HepG2 (cell line): ENCODE results near the gene NFYB. TPM values are rescaled to one million over a fixed set of nuclear protein-coding genes. Genes with fewer than 3 reads are reported as not detected.

Experiments used
- ATAC-seq: fragments of 200-7000 bp; cut with Tn5 transposase; 3 replicates; pipeline ENCODE4 v1.9.1; 2020; ENCODE audit warnings: mild to moderate bottlenecking, moderate library complexity
- BruUV-seq: library from RNA; stranded (reverse); fragments of 400-500 nt; replicated peaks from 2 replicates; lab custom pipeline; 2021; lab: Mats Ljungman, UMichigan
- CTCF ChIA-PET: fragments of 300-600 bp; formaldehyde crosslinking; extraction: SDS; loops from one replicate; lab custom pipeline; 2021; ENCODE audit warnings: low total read pairs, inconsistent platforms, low intra/inter-chr PET ratio; lab: Yijun Ruan, JAX
- POLR2A ChIA-PET: fragments of 350-600 bp; sonication (Branson Sonifier 250); formaldehyde crosslinking; loops from one replicate; lab custom pipeline; 2020; ENCODE audit warnings: antibody characterized with exemption, inconsistent platforms; lab: Yijun Ruan, JAX
- DNase-seq: peaks from one replicate; pipeline ENCODE4 v3.0.0-alpha.2; 2015; ENCODE audit warnings: low spot score
- FAIRE-seq: peaks from 3 replicates; lab custom pipeline; 2011; peaks lifted over from hg19 to GRCh38; lab: Jason Lieb, UNC
- H2AFZ ChIP-seq: one replicate; pipeline ENCODE4 v1.6.1; 2011; ENCODE audit warnings: low read length, inconsistent platforms
- H3K27ac ChIP-seq: fragments of 300-600 bp; 3 replicates; pipeline ENCODE4 v1.8.0; 2011; ENCODE audit warnings: mixed run types, mild to moderate bottlenecking, mixed read lengths, low read length, inconsistent platforms; ENCODE audit not compliant: insufficient read depth; ENCODE audit errors: extremely low read length
- H3K27me3 ChIP-seq, 2 experiments: fragments of 200-600 bp in 1 of 2; 2 replicates in 1 of 2; 3 replicates in 1 of 2; pipeline versions ENCODE4 v1.6.0 to v1.8.0; 2011; ENCODE audit warnings: low read length in 2 of 2, mild to moderate bottlenecking in 2 of 2, moderate library complexity in 2 of 2, inconsistent platforms in 1 of 2; ENCODE audit not compliant: insufficient read depth in 2 of 2, control insufficient read depth in 1 of 2
- H3K36me3 ChIP-seq, 2 experiments: fragments of 200-600 bp in 1 of 2; replicated peaks in 1 of 2; 2 replicates in 1 of 2; 3 replicates in 1 of 2; pipeline versions ENCODE4 v1.5.1 to v1.8.0; 2011; ENCODE audit warnings: low read length in 2 of 2, inconsistent platforms in 1 of 2; ENCODE audit not compliant: insufficient read depth in 2 of 2, control insufficient read depth in 1 of 2
- H3K4me1 ChIP-seq: 2 replicates; pipeline ENCODE4 v1.5.1; 2012; ENCODE audit warnings: low read length, inconsistent platforms; ENCODE audit not compliant: insufficient read depth
- H3K4me2 ChIP-seq: 2 replicates; pipeline ENCODE4 v1.6.0; 2011; ENCODE audit warnings: low read depth, low read length, inconsistent platforms
- H3K4me3 ChIP-seq, 3 experiments: fragments of 200-600 bp in 1 of 3; sonication (generic), shearing (Covaris generic) in 1 of 3; replicated peaks in 1 of 3; 2 replicates each; pipeline ENCODE4 v1.5.1; 2011 to 2016; ENCODE audit warnings: low read length in 3 of 3, inconsistent platforms in 2 of 3, low read depth in 2 of 3, mild to moderate bottlenecking in 2 of 3, control low read depth in 1 of 3, mixed read lengths in 1 of 3; ENCODE audit not compliant: insufficient read depth in 1 of 3
- H3K79me2 ChIP-seq: one replicate; pipeline ENCODE4 v1.6.1; 2011; ENCODE audit warnings: low read length, inconsistent platforms; ENCODE audit not compliant: insufficient read depth
- H3K9ac ChIP-seq: 2 replicates; pipeline ENCODE4 v1.6.0; 2011; ENCODE audit warnings: mild to moderate bottlenecking, low read depth, low read length, inconsistent platforms; ENCODE audit not compliant: insufficient read depth
- H3K9me3 ChIP-seq: 2 replicates; pipeline ENCODE4 v1.5.1; 2012; ENCODE audit warnings: mild to moderate bottlenecking, low read length
- H4K20me1 ChIP-seq: 2 replicates; pipeline ENCODE4 v1.6.0; 2011; ENCODE audit warnings: inconsistent platforms, mild to moderate bottlenecking, low read length, moderate library complexity; ENCODE audit not compliant: insufficient read depth
- FOXJ3 ChIP-seq: sonication (generic); formaldehyde crosslinking; IDR thresholded peaks from 2 replicates; pipeline ENCODE4 v1.4.0; 2020; ENCODE audit warnings: missing genetic modification reagents, mild to moderate bottlenecking, borderline replicate concordance
- GATAD2A ChIP-seq: IDR thresholded peaks from 2 replicates; pipeline ENCODE4 v1.6.1; 2016
- JARID2 ChIP-seq: sonication (generic); formaldehyde crosslinking; IDR thresholded peaks from 2 replicates; pipeline ENCODE4 v1.8.1; 2023; ENCODE audit warnings: missing genetic modification reagents, inconsistent platforms; ENCODE audit not compliant: insufficient replicate concordance
- PBX3 ChIP-seq: sonication (generic); formaldehyde crosslinking; IDR thresholded peaks from 2 replicates; pipeline ENCODE4 v1.8.1; 2023; ENCODE audit warnings: missing genetic modification reagents, inconsistent platforms, borderline replicate concordance
- SOX5 ChIP-seq: IDR thresholded peaks from 2 replicates; pipeline ENCODE4 v1.6.1; 2016; ENCODE audit warnings: borderline replicate concordance
- XRCC5 ChIP-seq: fragments of 200-400 bp; formaldehyde crosslinking; optimal IDR thresholded peaks from 2 replicates; pipeline ENCODE3; 2017; ENCODE audit warnings: mild to moderate bottlenecking, low read length
- ZNF17 ChIP-seq: sonication (generic); formaldehyde crosslinking; IDR thresholded peaks from 2 replicates; pipeline ENCODE4 v1.5.0; 2020; ENCODE audit warnings: mild to moderate bottlenecking, missing genetic modification reagents
- ZNF281 ChIP-seq: sonication (generic); formaldehyde crosslinking; IDR thresholded peaks from 2 replicates; pipeline ENCODE4 v1.4.0; 2020; ENCODE audit warnings: missing genetic modification reagents, borderline replicate concordance
- WGBS: methylation state at CpG from one replicate; pipeline ENCODE4 v1.1.6; 2017; ENCODE audit warnings: low lambda C conversion rate; 5-methylcytosine and 5-hydroxymethylcytosine counted together
- in situ Hi-C: cut with HindIII; loops from 2 replicates; pipeline ENCODE4 v1.10.0; 2017; ENCODE audit warnings: low pct_unique_long_range_greater_than_20kb; ENCODE audit not compliant: extremely low pct_ligation_motif_present
- intact Hi-C: fragments of 100-400 bp; cut with micrococcal nuclease; formaldehyde crosslinking; loops from one replicate; pipeline ENCODE4 v1.10.0; 2022; ENCODE audit not compliant: unreplicated experiment
- polyA plus RNA-seq, 8 experiments: library from polyadenylated mRNA; depleted of rRNA in 3 of 8; stranded (reverse) in 7 of 8; unstranded in 1 of 8; fragments of >200 nt; fragmentation: Illumina TruSeq in 4 of 8; extraction: Trizol in 4 of 8; gene quantifications; 2 replicates each; pipeline versions ENCODE4 v1.2.1 to v1.2.3, GENCODE V29; 2011 to 2016; ENCODE audit warnings: low read depth in 4 of 8, missing spikeins in 1 of 8, mixed read lengths in 1 of 8; ENCODE audit not compliant: insufficient read depth in 1 of 8
- total RNA-seq, 5 experiments: library from RNA; depleted of rRNA; stranded (reverse); fragments of >200 nt; fragmentation: Illumina TruSeq; extraction: Trizol; gene quantifications; 2 replicates each; pipeline ENCODE4 v1.2.3, GENCODE V29; 2016; ENCODE audit warnings: low read depth in 1 of 5

Gene NFYB
- total and polyA plus RNA-seq, 2 of the 13 experiments (the other 11 are each of a cell fraction or from before 2014, with no cell fraction given): 18.7 to 36.6 TPM

GRCh38 chr12:104090685-104091084, 47.3 kb downstream of the NFYB start:
- no peak overlapping the region for H2AFZ ChIP-seq
- no peaks in the 10 kb centered on the region for H4K20me1 ChIP-seq
- ChIA-PET POLR2A (no interaction called here), CTCF (no interaction called here)
- H3K4me1 ChIP-seq: no peaks in the 10 kb centered on the region
- no peak overlapping the region for H3K4me2 ChIP-seq
- H3K79me2 ChIP-seq: no peaks in the 10 kb centered on the region
- intact Hi-C loops: no loop called here
- no peak overlapping the region for H3K4me3 ChIP-seq
- no peak overlapping the region for H3K9ac ChIP-seq
- WGBS: 94% methylated on average over 1 of the region's 1 CpG
- TF ChIP-seq FOXJ3 (CRISPR knock-in tag) (no peak), SOX5 (no peak), PBX3 (CRISPR knock-in tag) (no peak), JARID2 (CRISPR knock-in tag) (no peak), GATAD2A (CRISPR knock-in tag) (no peak), ZNF17 (CRISPR knock-in tag) (no peak), XRCC5 (no peak), ZNF281 (CRISPR knock-in tag) (no peak)
- DNase-seq (no peak), FAIRE-seq (peak; percentile 4), ATAC-seq (no peak)
- H3K9me3 ChIP-seq: no peaks in the 10 kb centered on the region
- in situ Hi-C loops: no loop called here
- H3K27ac ChIP-seq: no peak overlapping the region
- peaks cover 0 to 7% of the 10 kb centered on the region in 2 experiments; a peak in 4 of 5 replicates for H3K36me3 ChIP-seq
- no peaks in the 10 kb centered on the region for H3K27me3 ChIP-seq
- BruUV-seq: no TSS peak
